ENCODE measurements around the gene CNTN4. TPM values are rescaled to one million over a fixed set of nuclear protein-coding genes. Genes with fewer than 3 reads are reported as not detected.

The CNTN4 gene
- total and polyA plus RNA-seq, 10 donors: 0.20 to 4.3 (median 1.5) TPM

DNA sequence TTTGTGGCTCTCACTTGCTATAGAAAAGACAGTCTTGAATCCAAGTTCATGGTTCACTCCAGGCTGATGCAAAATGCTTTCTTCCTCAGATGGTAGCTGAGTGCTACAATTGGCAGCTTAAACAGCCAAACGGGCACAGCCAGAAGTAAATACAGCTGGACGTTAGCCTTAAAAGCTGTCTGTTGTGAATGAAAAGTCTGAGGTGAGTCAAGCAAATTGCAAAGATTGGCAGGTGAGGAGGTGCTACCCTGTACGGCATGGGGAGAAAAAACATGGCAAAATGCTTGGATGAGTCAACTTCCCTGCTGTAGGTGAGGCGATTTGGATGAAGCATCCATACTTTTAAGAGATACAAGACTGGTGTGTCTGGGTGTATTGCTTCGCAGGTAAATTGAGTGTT, 971.1 kb downstream of the CNTN4 start:
- no peaks in the 10 kb centered on the region for H3K27me3 ChIP-seq (replicated peaks in 1 of 7)
- intact Hi-C loops (cut with DNase I; ENCODE audit: low total_unique reads): no loop called here
- no peaks in the 10 kb centered on the region for H3K36me3 ChIP-seq
- no peak overlapping the region for H3K4me3 ChIP-seq
- no peak overlapping the region for H3K27ac ChIP-seq
- DNase-seq: no peak
- H3K9me3 ChIP-seq: no peaks in the 10 kb centered on the region
- WGBS, 5 donors: 70 to 92% (median 88%) methylated on average over 5 of the region's 5 CpGs
- TF ChIP-seq POLR2A (IDR thresholded peaks at IDR 0.05): no peak
- H3K4me1 ChIP-seq: no peaks in the 10 kb centered on the region

DNA sequence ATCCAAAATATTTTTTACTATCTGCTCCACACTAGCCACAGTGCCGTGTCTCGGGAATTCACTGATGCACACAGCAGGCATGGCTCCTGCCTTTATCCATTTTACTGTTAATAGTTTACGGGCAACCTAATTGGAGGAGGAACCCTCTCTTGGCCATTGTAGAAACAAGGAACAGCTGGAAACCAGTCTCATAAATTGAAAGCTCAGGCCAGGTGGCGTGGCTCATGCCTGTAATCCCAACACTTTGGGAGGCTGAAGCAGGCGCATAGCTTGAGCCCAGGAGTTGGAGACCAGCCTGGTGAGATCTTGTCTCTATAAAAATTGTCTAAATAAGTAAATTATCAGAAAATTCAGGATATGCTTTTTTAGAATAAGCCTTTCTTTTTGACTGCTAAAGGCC, 972.5 kb downstream of the CNTN4 start:
- Histone ChIP-seq H3K9me3 (no peaks in the 10 kb centered on the region), H3K4me3 (no peak overlapping the region), H3K4me1 (no peaks in the 10 kb centered on the region), H3K27ac (no peak overlapping the region), H3K27me3 (replicated peaks in 1 of 7) (no peaks in the 10 kb centered on the region), H3K36me3 (no peaks in the 10 kb centered on the region)
- TF ChIP-seq POLR2AphosphoS5 (IDR thresholded peaks at IDR 0.05): no peak
- no peak for TF ChIP-seq POLR2A (IDR thresholded peaks at IDR 0.05)
- TF ChIP-seq, protein P1, sequence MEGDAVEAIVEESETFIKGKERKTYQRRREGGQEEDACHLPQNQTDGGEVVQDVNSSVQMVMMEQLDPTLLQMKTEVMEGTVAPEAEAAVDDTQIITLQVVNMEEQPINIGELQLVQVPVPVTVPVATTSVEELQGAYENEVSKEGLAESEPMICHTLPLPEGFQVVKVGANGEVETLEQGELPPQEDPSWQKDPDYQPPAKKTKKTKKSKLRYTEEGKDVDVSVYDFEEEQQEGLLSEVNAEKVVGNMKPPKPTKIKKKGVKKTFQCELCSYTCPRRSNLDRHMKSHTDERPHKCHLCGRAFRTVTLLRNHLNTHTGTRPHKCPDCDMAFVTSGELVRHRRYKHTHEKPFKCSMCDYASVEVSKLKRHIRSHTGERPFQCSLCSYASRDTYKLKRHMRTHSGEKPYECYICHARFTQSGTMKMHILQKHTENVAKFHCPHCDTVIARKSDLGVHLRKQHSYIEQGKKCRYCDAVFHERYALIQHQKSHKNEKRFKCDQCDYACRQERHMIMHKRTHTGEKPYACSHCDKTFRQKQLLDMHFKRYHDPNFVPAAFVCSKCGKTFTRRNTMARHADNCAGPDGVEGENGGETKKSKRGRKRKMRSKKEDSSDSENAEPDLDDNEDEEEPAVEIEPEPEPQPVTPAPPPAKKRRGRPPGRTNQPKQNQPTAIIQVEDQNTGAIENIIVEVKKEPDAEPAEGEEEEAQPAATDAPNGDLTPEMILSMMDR (IDR thresholded peaks at IDR 0.05 in 8 of 11, conservative IDR thresholded peaks at IDR 0.05 in 3 of 11): no peak
- 73 to 88% (median 82%) methylated on average over 5 of the region's 5 CpGs for WGBS, 5 donors
- intact Hi-C loops (cut with DNase I; ENCODE audit: low total_unique reads): no loop called here
- DNase-seq: no peak

DNA sequence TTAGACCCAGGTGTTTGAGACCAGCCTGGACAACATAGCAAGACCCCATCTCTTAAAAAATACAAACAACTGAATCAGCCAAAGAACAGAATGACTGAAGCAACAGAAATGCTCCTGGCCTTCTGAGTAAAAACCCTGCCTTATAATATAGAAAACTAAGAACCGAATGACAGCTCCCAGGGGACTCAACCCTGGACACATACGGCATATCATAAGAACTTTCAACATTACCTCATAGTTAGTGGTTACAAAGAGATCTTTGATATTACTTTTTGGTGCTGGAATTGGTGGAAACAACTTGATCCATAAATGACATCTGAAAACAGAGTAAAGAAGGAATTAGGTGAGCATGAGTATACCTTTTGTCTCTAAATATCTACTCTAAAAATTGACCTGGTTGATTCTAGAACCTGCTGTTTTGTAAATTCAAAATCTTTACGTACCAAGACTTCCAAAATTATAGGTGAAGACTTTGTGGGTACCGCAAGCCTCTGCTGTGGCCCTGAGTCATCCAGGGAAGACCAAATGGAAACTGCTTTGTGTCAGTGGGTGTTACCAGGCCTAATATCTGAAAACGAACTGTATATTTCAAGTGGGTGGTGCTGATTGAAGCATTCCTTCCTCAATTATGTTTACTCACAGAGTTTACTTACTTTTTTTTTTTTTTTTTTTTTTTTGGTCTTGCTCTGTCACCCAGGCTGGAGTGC, 976.0 kb downstream of the CNTN4 start:
- intact Hi-C loops (cut with DNase I; ENCODE audit: low total_unique reads): no loop called here
- no peak for DNase-seq
- no peak overlapping the region for H3K27ac ChIP-seq
- H3K4me3 ChIP-seq: no peak overlapping the region
- H3K9me3 ChIP-seq: no peaks in the 10 kb centered on the region
- H3K4me1 ChIP-seq: no peaks in the 10 kb centered on the region
- H3K27me3 ChIP-seq (replicated peaks in 1 of 7): no peaks in the 10 kb centered on the region
- TF ChIP-seq, protein P1 (IDR thresholded peaks at IDR 0.05 in 8 of 11, conservative IDR thresholded peaks at IDR 0.05 in 3 of 11): no peak
- 64 to 82% (median 72%) methylated on average over 5 of the region's 5 CpGs for WGBS, 5 donors
- no peaks in the 10 kb centered on the region for H3K36me3 ChIP-seq

DNA sequence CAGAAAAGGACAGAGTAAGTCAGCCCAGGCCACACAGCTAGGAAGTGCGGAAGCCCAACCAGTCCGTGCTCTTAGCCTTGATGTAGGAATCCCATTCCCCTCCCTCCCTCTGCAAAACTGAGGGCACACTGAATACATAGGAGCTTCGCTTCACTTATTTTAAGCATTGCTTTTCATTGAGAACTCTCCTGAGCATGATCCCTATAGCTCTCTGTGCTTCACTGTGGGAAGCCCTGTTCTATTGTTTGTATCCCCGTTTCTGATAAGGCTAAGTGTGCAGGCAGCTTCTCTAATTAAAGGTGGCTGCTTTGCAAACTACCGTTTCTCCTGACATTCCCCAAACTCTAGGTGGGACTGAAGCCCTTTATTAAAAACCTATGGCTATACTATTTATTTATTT, 981.6 kb downstream of the CNTN4 start:
- H3K9me3 ChIP-seq: no peaks in the 10 kb centered on the region
- TF ChIP-seq, protein P1 (IDR thresholded peaks at IDR 0.05 in 8 of 11, conservative IDR thresholded peaks at IDR 0.05 in 3 of 11): no peak
- no peak for TF ChIP-seq POLR2AphosphoS5 (IDR thresholded peaks at IDR 0.05)
- no peak for TF ChIP-seq POLR2A (IDR thresholded peaks at IDR 0.05)
- no peaks in the 10 kb centered on the region for H3K27me3 ChIP-seq (replicated peaks in 1 of 7)
- H3K4me3 ChIP-seq: no peak overlapping the region
- WGBS, 5 donors: 71 to 85% (median 76%) methylated on average over 5 of the region's 5 CpGs
- H3K4me1 ChIP-seq: peaks cover 0 to 22% (median 6%) of the 10 kb centered on the region in 6 donors
- no peak overlapping the region for H3K27ac ChIP-seq
- no peaks in the 10 kb centered on the region for H3K36me3 ChIP-seq
- no peak for DNase-seq
- intact Hi-C loops (cut with DNase I; ENCODE audit: low total_unique reads): no loop called here

Measured in spleen (tissue), 11 donors.